GM21717 (cell line): ENCODE measurements around the gene STON2.
"Not testable (repeated sequence)": the region's sequence is repeated elsewhere in the genome, so short reads cannot be mapped to it uniquely, and the experiment has no call there.

Experiments
- ATAC-seq: cut with Tn5 transposase; IDR thresholded peaks from one replicate; pipeline ENCODE4 v1.9.1; 2021; ENCODE audit warnings: mild to moderate bottlenecking, moderate library complexity; ENCODE audit not compliant: unreplicated experiment

STON2 gene

DNA sequence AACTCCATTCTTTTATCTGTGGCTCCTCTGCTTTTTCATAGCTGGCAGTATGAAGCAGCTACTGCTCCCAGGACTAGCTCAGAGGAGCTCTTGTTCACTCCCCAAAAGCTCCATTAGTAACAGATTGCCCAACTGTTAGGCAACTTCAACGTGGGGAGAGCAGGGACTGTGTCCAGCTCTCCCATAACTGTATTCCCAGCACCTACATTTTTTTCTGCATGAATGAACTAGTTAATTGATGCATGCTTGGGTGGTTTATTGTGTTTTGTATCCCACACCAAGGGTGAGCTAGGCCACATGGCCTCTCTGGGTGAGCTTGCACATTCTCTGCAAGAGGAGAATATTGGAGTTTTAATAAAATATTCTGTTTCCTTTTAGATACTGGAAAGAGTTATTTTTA, 15.2 kb downstream of the STON2 start:
- ATAC-seq = no peak

DNA sequence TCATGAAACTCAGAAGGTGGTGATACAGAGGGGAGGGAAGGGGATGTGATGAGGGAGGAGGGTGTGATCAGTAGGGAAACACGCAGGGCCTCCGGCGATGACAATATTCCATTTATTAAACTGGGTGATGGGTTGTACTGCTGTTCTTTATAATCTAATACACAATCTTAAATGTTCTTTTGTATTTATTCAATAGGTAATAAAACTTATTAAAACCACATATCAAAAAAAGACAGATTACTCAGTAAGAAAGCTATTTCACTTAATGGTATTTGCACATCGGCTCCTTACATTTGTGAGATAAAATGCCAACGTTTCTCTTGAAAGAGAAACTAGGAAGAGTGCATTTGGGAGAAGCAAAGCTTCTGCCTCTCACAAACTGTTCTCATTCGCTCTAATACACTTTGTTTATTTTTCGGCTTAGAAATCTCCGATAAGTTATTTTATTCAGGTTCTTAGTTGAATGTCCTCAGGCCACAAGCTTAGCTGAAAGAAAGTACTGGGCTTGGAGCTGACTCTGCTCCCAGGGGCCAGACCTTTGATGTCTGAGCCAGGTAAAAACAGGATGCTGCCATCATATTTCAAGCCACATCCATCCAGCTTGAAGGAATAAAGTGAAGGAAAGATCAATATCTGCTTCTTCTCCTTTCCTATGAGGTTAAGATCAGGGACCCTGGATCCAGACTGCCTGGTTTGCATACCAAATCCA, 17.5 kb downstream of the STON2 start:
- no peak for ATAC-seq

GRCh38 chr14:81380009-81380408, 20.1 kb downstream of the STON2 start:
- not testable (repeated sequence) for ATAC-seq

DNA sequence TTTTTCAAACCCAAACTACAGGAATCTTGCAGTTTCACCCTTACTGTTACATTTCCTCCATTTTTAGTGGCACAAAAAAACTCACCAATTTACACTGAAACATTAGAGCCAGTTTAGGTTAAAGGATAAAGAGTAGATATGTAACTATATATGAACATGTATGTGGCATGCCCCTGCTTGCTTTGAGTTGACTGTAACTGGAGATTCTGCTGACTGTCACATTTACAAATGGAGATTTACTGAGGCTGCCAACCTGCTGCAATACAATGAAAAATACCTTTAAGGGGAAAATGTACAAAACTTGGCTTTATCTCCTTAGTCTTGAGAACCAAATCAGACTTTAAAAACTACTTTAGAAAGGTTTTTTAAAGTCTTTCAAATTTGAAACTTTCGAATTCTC, 28.3 kb downstream of the STON2 start:
- no peak for ATAC-seq

GRCh38 chr14:81367563-81367962, 32.6 kb downstream of the STON2 start:
- no peak for ATAC-seq

GRCh38 chr14:81366884-81367283, 33.2 kb downstream of the STON2 start:
- ATAC-seq = no peak

GRCh38 chr14:81366214-81366613, 33.9 kb downstream of the STON2 start:
- ATAC-seq = no peak

DNA sequence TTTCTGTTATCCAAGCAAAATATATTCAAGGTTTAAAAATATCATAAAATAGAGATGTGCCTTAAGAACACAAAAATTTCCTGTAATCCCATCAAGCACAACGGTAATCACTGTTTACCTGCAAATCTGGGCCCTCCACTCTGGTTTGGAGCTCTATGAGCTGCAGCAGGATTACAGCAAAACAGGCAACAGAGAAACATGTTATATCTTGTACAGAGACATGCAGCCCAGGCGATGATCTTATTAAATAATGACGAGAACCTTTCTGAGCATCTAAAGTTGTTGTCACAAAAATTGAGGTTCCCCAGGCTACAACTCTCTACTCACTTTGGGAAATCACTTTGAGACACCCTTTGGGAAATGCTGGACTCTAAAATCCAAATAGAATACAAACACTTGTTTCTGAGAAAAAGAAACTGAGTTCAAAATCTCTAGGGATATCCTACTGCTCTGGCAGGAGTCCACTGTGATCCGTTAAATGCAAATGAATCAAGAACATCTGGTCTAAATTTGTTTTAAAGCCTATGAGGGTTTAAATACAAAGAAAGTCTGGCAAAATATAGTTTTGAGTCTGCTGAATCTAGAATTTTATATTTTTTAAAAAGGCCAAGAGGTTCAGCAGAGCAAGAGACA, 36.3 kb downstream of the STON2 start:
- ATAC-seq = no peak

DNA sequence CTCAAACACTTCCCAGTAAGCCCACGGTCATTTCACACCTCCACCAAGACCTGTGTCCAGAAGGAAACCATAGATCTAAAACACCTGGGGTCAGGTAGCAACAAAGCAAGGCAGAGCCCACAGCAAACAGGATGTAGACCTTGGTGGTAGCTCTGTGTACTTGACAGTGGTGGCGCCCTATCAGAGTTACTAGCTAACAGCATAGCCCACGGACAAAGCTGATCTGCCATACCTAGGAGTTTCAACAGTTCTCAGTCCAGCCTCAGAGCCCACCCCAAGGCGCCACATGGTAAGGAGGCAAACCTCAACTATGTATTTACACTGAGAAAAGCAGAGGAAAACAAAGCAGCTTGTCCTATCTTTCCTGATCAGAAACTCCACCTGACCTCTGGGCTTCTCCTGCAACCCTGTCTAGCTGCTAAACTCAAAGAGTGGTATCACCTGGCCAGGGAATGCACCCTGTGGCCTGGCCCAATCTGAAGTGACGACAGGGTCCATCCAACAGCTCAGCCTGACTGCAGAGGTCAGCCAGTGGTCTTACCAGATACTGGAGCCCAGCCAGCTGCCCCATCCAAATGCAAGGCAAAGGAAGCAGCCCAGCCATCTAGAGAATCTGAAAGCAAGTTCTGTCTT, 46.3 kb downstream of the STON2 start:
- no peak for ATAC-seq

GRCh38 chr14:81352413-81352812, 47.7 kb downstream of the STON2 start:
- ATAC-seq = no peak

- ATAC-seq = no peak
Observed at GRCh38 chr14:81351205-81351604, 48.9 kb downstream of the STON2 start.

DNA sequence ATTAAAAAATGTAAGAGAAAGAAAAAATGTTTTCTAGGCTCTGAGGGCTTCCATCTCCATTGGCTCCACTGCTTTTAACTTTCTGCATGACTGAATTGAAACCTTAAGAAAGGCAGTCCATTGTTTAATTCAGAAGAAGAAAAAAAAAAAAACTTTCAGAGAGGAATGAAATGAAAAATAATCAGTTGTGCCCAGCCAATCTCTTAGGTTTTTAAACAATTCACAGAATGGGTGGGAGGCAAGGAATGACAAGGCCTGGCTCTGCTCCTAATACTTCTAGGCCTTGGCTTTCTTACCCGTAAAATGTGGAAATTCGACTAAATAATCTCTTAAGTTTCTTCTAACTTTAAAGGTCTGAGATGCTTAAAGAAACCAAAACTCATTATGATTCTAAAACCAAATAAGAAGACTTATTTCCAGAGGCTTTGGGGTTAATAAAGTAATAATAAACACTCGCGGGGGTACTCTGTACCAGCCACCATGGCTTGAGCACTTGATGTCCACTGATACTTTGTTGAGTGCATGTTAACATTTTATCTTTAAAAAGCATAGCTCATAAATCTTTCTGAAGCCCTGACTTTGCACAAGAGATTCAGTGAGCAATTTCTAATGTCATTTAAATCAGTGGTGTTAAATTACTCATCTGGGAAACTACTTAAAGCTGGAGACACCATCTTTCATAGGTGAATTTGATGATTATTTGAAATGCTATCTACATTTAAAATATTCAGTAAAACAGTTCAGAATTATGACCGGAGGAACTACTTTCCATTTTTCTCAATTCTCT, 49.6 kb downstream of the STON2 start:
- ATAC-seq = no peak

- ATAC-seq = no peak
Observed at GRCh38 chr14:81348061-81348460, 52.1 kb downstream of the STON2 start.

- no peak for ATAC-seq
Observed at GRCh38 chr14:81345781-81346180, 54.3 kb downstream of the STON2 start.

- no peak for ATAC-seq
Observed at GRCh38 chr14:81344481-81345160, 55.5 kb downstream of the STON2 start.

DNA sequence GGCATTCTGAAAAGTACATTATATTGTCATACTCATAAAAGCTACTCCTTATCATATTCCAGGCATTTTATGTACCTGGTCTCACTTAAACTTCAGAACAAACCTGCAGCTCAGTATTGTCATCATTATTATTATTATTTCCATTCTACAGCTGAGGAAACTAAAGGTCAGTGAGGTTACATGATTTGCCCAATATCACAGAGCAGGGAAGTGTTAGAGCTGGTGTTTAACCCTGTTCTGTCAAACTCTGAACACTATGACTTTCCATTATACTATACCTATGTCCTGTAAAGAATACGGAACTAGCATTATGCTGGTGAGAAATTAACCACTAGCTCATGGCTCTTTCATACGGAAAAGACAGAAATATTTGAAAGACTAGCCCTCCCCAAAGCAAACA, 56.4 kb downstream of the STON2 start:
- ATAC-seq = no peak

GRCh38 chr14:81342850-81343580, 57.1 kb downstream of the STON2 start:
- no peak for ATAC-seq

GRCh38 chr14:81341781-81342180, 58.3 kb downstream of the STON2 start:
- ATAC-seq = no peak

GRCh38 chr14:81341370-81341769, 58.8 kb downstream of the STON2 start:
- ATAC-seq = no peak

GRCh38 chr14:81340201-81340600, 59.9 kb downstream of the STON2 start:
- no peak for ATAC-seq
